Osteoblast (primary cell): Measurements from ENCODE around the gene TRMU. TPM values are rescaled to one million over a fixed set of nuclear protein-coding genes. Genes with fewer than 3 reads are reported as not detected.
A peak's percentile ranks its signal among the peaks of the same experiment; 100 is the strongest.

Source experiments
- DNase-seq: peaks from one replicate; pipeline ENCODE4 v3.0.0; 2011; ENCODE audit warnings: low spot score, mixed read lengths; ENCODE audit not compliant: insufficient read length; ENCODE audit errors: missing footprints
- H2AFZ ChIP-seq: 2 replicates; pipeline ENCODE4 v1.6.0; 2011; ENCODE audit warnings: mild to moderate bottlenecking, low read length
- H3K27ac ChIP-seq: 2 replicates; pipeline ENCODE4 v1.5.1; 2011; ENCODE audit warnings: mild to moderate bottlenecking, low read depth, low read length, moderate library complexity
- H3K27me3 ChIP-seq: 2 replicates; pipeline ENCODE4 v1.6.0; 2012; ENCODE audit warnings: mild to moderate bottlenecking, control low read depth, inconsistent platforms, low read length, moderate library complexity; ENCODE audit not compliant: insufficient read depth
- H3K36me3 ChIP-seq: 2 replicates; pipeline ENCODE4 v1.5.1; 2011; ENCODE audit warnings: mild to moderate bottlenecking, low read length, control low read depth, moderate library complexity; ENCODE audit not compliant: insufficient read depth
- H3K4me1 ChIP-seq: 2 replicates; pipeline ENCODE4 v1.5.1; 2011; ENCODE audit warnings: mild to moderate bottlenecking, low read length, control low read depth, moderate library complexity; ENCODE audit not compliant: insufficient read depth
- H3K4me2 ChIP-seq: 2 replicates; pipeline ENCODE4 v1.6.0; 2011; ENCODE audit warnings: mild to moderate bottlenecking, low read length; ENCODE audit not compliant: insufficient read depth
- H3K4me3 ChIP-seq: fragments of 200-600 bp; sonication (generic); 3 replicates; pipeline ENCODE4 v1.5.1; 2012; ENCODE audit warnings: mild to moderate bottlenecking, low read length, inconsistent platforms; ENCODE audit not compliant: insufficient read depth
- H3K79me2 ChIP-seq: 2 replicates; pipeline ENCODE4 v1.6.0; 2012; ENCODE audit warnings: mild to moderate bottlenecking, low read length, control low read depth, inconsistent platforms; ENCODE audit not compliant: insufficient read depth
- H3K9me3 ChIP-seq: 2 replicates; pipeline ENCODE4 v1.5.1; 2011; ENCODE audit warnings: low read depth, low read length, control low read depth
- H4K20me1 ChIP-seq: 2 replicates; pipeline ENCODE4 v1.6.0; 2012; ENCODE audit warnings: mild to moderate bottlenecking, low read length, control low read depth; ENCODE audit not compliant: insufficient read depth
- total RNA-seq: library from RNA; depleted of rRNA; stranded (reverse); fragments of >200 nt; gene quantifications from 2 replicates; pipeline ENCODE4 v1.2.3, GENCODE V29; 2012
- TF ChIP-seq, protein P1 (sequence below): IDR thresholded peaks from 2 replicates; pipeline ENCODE4 v1.5.1; 2011; ENCODE audit warnings: mild to moderate bottlenecking, low read depth, low read length, moderate library complexity; ENCODE audit errors: extremely low read depth

The TRMU gene
- total RNA-seq, 1 donor: 22.1 TPM

DNA sequence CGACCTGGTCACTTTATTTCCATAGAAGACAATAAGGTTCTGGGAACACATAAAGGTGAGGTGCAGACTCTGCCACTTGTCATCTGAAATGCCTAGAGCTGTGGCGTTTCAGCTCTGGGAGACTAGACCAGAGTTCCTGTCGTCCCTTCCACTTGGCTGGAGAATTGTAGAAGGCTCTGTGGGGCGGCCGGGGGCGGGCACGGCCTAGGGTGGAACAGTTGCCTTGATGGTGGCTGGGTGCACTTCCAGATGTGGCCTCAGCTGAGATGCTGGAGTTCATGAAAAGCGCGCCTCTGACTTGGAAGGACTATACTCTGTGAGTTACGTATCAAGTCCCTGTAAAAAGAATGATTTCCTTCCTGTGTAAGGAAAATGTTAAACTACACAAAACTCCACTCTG is 16.8 kb downstream of the TRMU start:
- Histone ChIP-seq H3K4me1 (no peaks in the 10 kb centered on the region), H4K20me1 (peaks cover 44% of the 10 kb centered on the region), H3K4me3 (no peak overlapping the region), H3K36me3 (peaks cover 61% of the 10 kb centered on the region), H3K4me2 (no peak overlapping the region), H3K9me3 (no peaks in the 10 kb centered on the region), H2AFZ (no peak overlapping the region), H3K27ac (no peak overlapping the region), H3K79me2 (peaks cover 2% of the 10 kb centered on the region), H3K27me3 (no peaks in the 10 kb centered on the region)
- TF ChIP-seq, protein P1, sequence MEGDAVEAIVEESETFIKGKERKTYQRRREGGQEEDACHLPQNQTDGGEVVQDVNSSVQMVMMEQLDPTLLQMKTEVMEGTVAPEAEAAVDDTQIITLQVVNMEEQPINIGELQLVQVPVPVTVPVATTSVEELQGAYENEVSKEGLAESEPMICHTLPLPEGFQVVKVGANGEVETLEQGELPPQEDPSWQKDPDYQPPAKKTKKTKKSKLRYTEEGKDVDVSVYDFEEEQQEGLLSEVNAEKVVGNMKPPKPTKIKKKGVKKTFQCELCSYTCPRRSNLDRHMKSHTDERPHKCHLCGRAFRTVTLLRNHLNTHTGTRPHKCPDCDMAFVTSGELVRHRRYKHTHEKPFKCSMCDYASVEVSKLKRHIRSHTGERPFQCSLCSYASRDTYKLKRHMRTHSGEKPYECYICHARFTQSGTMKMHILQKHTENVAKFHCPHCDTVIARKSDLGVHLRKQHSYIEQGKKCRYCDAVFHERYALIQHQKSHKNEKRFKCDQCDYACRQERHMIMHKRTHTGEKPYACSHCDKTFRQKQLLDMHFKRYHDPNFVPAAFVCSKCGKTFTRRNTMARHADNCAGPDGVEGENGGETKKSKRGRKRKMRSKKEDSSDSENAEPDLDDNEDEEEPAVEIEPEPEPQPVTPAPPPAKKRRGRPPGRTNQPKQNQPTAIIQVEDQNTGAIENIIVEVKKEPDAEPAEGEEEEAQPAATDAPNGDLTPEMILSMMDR: no peak
- no peak for DNase-seq

DNA sequence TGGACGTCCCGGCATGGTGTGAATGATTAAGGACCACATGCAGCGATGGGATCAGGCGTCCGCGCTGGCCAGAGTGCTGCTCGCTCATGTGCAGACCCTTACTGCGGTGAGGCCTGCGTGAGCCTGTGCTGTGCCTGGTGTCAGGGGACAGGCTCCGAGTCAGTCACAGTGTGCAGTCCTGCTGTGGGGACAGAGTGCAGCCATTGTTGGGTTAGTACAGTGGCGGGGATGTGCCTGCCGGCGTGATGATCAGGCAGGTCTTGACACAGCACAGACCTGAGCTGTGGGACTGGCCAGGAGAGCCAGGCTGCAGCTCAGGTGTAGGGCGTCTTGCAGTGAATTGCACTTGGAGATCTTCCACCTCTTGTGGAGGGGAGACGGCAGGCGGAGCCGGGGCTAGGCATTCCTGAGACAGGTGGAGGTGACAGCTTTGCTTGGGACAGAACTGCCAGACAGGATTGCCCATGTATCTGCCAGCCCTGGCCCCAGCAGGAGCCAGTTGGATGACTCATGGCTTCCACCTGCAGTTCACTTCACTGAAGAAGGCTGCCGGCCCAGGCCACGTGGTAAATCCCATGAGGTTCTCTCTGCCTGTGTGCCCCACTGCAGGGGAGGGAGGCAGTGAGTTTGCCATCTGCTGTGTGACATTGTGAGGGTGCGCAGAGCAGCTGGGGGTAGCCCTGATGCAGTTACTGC is 17.3 kb downstream of the TRMU start:
- TF ChIP-seq, protein P1: no peak
- Histone ChIP-seq H3K4me3 (no peak overlapping the region), H3K79me2 (peaks cover 2% of the 10 kb centered on the region), H3K4me2 (no peak overlapping the region), H3K27me3 (no peaks in the 10 kb centered on the region), H3K36me3 (peaks cover 56% of the 10 kb centered on the region), H3K4me1 (no peaks in the 10 kb centered on the region), H3K27ac (no peak overlapping the region), H3K9me3 (no peaks in the 10 kb centered on the region), H4K20me1 (peaks cover 44% of the 10 kb centered on the region), H2AFZ (no peak overlapping the region)
- no peak for DNase-seq

DNA sequence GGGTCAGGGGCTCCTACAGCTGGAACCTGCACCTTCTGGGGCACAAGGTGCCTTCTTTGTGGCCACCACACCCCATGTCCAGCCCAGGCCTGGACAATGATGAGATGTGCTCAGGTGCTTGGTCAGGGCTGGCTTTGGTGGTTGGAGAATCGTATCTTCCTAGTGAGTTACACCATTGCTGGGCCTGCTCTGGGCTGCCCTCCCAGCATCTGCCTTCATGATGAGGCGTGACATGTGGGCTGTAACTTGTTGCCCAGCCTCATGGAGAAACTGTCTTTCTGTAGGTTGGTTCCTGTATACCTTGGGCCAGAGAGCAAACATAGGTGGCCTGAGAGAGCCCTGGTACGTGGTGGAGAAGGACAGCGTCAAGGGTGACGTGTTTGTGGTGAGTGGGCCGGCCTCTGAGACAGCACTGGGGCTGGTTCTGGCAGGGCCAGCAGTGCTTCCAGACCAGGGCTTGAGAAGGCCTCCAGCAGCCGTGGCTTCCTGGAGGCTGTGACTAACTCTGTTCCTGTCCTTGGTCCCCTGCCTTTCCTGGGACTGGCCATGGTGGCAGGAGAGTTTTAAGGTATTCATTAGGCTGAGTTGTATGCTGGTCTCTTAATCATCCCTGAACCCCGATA is 18.1 kb downstream of the TRMU start:
- Histone ChIP-seq H3K4me2 (no peak overlapping the region), H3K36me3 (peaks cover 48% of the 10 kb centered on the region), H3K27ac (peak overlapping the region; percentile 18), H3K79me2 (peaks cover 2% of the 10 kb centered on the region), H4K20me1 (peaks cover 44% of the 10 kb centered on the region), H3K4me3 (no peak overlapping the region), H3K4me1 (no peaks in the 10 kb centered on the region), H3K27me3 (no peaks in the 10 kb centered on the region), H3K9me3 (no peaks in the 10 kb centered on the region), H2AFZ (no peak overlapping the region)
- TF ChIP-seq, protein P1: no peak
- DNase-seq: no peak

DNA sequence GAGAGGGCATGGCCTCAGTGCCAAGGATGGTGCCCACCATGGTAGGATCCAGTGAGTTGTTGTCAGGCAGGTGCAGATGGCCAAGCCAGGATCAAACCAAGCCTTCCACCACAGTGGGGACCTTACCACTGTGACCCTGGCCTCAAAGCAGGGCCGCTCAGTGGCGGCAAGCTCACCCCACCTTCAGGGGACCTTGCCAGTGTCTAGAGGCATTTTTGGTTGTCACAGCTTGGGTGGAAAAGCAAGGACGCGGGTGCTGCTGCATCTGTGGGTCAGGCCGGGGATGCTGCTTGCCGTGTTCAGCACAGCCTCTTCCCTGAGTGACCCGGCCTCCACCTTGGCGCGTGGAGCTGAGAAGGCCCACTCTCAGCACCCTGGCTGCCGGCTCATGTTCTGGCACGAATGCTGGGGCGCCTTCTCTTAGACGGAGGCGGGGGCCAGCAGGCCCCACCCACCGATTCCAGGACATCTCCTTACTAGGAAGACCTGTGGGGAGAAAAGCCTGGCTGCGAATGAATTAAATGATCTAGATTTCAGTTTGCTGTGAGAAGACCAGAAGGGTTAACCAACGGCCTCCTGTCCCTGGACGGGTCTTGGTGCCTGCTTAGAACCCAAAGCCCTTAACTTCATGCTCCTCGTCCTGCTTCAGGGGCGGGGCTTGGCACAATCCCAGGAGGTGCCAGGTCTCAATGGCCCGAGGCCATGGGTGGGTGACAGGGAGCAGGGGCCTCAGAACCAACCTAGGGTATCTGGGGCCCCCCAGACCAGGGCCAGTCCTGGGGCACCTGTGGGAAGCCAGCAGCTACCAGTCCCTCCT is 18.9 kb downstream of the TRMU start:
- no peak overlapping the region for H3K4me3 ChIP-seq
- H3K27me3 ChIP-seq: no peaks in the 10 kb centered on the region
- H3K4me1 ChIP-seq: no peaks in the 10 kb centered on the region
- no peaks in the 10 kb centered on the region for H3K79me2 ChIP-seq
- no peak overlapping the region for H3K27ac ChIP-seq
- H4K20me1 ChIP-seq: peaks cover 39% of the 10 kb centered on the region
- peaks cover 44% of the 10 kb centered on the region for H3K36me3 ChIP-seq
- TF ChIP-seq, protein P1: no peak
- no peak overlapping the region for H3K4me2 ChIP-seq
- H2AFZ ChIP-seq: no peak overlapping the region
- H3K9me3 ChIP-seq: no peaks in the 10 kb centered on the region
- DNase-seq: no peak
